HG03066 (cell line): ENCODE results near the gene BUD13.

ENCODE experiments used
- ATAC-seq: cut with Tn5 transposase; IDR thresholded peaks from one replicate; pipeline ENCODE4 v1.9.1; 2021; ENCODE audit warnings: low read depth; ENCODE audit not compliant: unreplicated experiment

Gene BUD13

DNA sequence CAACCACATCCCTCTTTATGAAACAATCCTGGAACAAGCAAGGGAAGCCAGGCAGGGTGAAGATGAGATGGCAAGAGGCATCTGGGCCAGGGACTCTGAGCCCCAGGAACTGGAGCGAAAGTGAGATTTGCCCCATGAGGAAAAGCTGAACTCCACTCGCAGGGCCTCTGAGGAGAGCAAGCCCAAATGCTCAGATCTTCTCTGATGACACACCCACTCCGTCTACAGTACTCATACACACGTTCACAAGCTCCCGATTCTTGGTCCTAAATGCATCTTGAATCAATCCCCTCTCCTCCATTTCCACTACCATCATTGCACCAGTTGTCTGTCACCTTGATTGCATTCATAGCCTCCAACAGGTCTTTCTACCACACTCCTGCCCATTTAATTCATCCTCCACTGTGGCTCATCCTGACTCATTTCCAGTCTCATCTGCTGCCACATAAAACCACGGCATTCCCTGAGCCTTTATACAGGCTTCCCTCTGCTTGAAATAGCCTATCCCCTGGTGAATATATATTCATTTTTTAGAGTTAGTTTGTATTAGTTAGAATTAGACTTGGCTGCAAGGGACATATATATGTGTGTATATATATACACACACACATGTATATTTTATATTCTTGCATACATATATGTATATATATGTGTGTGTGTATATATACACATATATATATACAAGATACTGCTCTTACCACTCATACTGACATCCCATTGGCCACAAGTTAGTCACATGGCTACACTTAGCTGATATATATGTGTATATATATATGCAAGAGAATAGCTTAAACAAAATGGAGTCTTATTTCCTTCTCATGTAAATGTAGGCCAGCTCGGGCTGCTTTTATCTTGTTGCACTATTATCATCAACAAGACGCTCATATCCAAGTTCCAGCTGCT lies 20.3 kb upstream of the BUD13 start:
- no peak for ATAC-seq

GRCh38 chr11:116792144-116792868 lies 19.5 kb upstream of the BUD13 start:
- no peak for ATAC-seq

DNA sequence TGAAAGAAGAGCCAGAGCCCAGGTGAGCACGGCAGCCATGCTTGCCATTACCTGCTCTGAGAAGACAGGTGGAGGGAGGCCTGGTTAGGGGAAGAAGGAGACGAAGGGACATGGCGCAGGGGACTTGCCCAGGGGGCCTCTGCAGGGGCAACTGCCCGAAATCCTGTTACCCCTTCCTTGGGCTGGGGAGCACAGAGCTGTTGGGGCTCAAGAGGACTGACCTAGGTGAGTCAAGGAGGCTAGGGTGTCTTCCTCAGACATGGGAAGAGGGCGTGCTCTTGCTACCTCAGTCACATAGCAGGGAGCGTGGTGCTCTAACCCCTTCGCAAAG lies 19.0 kb upstream of the BUD13 start, which contains the start of gene APOA5:
TSS of gene APOA5 (minus strand) at position 67 of the 331 bp plus-strand sequence. CDS start at position 48, 19 bp downstream.
- ATAC-seq = no peak

GRCh38 chr11:116791002-116791812 lies 18.4 kb upstream of the BUD13 start:
- no peak for ATAC-seq

DNA sequence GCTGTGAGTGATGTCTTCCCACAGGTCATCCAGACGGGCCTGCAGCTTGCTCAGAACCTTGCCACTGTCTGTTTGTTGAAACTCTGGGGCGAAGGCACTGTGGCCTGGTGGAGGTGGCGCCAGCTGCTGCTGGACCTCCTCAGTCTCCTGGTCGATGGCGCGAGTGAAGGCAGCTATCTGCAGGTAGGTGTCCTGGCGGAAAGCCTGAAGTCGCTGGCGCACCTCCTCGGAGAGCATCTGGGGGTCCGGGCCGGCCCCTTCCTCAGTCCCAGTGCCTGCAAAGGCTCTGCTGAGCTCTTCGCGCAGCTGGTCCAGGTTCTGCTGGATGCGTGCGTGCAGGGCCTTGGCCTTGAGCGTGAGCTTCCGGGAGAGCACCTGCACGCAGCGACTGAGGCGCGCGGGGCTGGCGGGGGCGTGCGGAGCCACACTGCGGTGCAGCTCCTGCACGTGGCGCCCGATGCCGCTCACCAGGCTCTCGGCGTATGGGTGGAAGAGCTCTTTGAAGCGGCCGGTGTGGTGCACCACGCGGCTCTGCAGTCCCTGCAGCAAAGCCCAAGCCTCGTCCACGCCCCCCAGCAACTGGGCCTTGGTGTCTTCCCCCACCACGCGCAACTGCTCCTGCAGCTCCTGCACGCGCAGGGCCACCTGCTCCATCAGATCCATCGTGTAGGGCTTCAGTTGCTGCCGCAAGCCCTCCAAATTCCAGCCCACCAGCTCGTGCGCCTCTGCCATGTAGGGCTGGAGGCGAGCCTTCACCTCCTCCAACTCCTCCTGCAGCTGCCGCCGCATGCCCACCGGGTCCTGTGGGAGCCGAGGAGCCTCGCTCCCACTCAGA lies 17.6 kb upstream of the BUD13 start:
- no peak for ATAC-seq

DNA sequence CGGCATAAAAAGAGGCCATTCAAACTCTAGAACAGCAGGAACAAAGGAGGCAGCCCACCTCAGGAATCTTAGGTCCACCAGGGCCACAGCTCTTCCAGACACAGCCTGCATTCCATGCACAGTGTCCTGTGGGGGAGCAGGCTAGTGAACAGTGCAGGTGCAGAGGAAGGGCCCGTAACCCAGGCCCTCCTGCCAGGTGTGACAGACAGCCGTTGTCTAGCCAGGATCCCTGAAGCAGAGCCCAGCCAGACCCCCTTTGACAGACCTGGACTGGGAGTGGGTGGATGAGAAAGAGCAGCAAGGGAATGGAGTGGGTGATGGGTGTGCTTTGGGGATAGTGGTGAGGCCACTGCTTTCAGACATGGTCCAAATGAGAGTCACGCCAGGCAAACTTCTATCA lies 16.2 kb upstream of the BUD13 start:
- no peak for ATAC-seq

DNA sequence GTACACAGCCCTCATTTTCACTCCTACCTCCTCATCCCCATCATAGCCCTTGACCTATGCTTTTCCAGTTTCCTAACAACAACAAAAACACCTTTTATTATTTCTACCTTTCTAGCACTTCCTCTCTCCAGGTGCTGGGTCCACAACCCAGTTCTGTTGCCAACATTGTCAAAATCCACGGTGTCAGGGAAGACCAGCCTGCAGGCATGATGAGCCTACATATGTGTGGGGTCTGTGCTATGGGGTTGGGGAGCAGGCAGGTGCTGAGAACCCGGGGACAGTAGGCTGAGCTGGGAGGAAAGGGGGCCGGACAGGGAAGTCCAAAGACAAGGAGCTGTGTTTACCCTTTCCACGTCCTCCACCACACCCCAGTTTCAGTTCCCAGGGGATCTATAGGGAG lies 15.7 kb upstream of the BUD13 start:
- ATAC-seq = no peak

- ATAC-seq = peak; percentile 76
Observed at GRCh38 chr11:116787786-116788486, 15.1 kb upstream of the BUD13 start, which contains the start of gene ZPR1. TSS of gene ZPR1 (minus strand) at chr11:116788023. CDS start at chr11:116787990, 33 bp downstream.

DNA sequence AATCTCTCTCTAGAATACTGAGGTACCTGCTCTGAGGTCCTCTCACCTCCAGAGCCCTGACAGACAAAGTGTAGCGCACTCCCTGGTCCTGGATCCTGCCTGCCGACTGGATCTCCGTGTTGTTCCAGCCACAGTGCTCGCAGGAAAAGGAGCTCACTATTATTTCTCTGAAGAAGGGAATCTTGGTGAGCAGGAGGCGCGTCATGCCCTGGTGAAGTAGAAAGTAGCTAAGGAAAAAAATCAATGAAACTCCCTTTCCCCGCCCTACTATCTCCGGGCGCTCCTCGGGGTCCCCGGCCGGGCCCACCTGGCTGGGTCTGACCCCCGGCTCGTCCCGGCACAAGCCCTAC lies 14.6 kb upstream of the BUD13 start:
- no peak for ATAC-seq

DNA sequence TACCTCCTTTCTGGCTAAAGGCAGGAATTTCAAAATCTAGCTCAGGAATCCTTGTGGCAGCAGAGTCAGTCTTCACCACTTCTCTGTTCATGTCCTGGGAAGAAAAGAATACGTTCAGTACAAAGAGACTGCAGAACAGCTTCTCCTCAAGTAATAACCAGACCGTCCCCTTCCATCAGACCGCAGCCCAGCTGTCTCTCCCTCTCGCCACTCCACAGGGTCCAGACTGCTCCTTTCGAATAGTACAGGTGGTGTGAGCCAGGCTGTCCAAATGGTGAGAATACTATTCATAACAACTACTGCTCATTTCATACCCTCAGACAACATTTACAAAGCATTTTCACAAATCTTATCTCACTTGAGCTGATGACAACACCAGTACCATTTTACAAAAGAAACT lies 14.2 kb upstream of the BUD13 start:
- no peak for ATAC-seq

DNA sequence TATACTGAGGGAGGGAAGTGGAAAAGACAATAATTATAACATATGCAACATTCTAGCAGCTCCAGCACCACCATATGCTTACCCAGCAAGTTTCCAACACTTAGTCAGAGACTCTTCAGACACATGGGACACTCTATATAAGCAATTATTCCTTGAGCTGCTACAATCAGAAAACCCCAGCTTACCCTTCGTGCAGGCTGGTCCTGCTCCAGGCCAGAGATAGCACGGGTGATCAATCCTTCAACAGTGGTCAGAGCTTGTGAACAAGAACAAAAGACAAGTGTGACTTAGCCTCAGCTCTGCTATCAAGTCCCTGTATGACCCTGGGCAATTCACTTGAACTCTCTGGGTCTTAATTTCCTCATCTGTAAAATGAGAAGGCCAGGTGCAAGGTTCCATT lies 13.5 kb upstream of the BUD13 start:
- ATAC-seq = no peak

GRCh38 chr11:116782728-116783127 lies 9.9 kb upstream of the BUD13 start:
- ATAC-seq = no peak

DNA sequence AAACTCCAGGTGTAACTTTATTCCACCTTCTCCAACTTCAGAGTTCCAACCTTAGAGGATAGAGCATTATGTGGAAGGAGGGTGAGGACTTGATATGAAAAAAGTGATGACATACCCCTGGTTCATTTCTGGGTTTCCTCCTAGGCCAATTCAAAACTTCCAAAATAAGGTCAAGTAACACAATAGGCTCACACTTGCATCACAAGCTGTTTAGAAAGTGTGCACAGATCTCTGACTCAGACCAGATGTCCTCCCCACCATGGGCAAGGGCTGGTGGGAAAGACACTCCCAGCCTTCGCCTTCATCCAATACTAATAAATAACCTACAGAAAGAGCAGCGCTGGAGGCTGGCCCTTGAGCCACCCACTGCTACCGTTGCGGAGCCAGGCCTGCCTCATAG lies 5.8 kb upstream of the BUD13 start:
- ATAC-seq = no peak

- no peak for ATAC-seq
Observed at GRCh38 chr11:116777056-116777455, 4.3 kb upstream of the BUD13 start.

DNA sequence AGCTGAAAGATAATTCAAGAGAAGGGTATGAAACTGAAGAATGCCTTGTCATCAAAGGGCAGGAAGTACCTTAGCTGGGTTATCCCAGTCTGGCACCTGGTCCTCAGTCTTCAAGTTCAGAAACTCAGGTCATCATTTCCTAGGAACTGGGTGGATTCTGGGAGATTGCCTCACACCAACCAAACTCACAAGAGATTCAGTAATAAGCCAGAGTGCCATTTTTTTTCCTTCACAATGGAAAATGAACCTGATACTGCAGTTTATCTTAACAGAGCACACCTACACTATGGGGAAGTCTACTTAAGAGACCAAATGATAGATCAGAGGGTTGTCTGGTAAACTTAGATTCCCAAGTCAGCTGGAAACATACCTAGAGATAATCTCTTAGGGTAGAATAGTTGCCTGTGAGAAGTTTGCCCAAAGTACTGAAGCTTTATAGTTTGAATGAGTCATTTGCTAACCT lies 3.8 kb upstream of the BUD13 start:
- ATAC-seq = no peak

GRCh38 chr11:116775975-116776374 lies 3.2 kb upstream of the BUD13 start:
- ATAC-seq = no peak

DNA sequence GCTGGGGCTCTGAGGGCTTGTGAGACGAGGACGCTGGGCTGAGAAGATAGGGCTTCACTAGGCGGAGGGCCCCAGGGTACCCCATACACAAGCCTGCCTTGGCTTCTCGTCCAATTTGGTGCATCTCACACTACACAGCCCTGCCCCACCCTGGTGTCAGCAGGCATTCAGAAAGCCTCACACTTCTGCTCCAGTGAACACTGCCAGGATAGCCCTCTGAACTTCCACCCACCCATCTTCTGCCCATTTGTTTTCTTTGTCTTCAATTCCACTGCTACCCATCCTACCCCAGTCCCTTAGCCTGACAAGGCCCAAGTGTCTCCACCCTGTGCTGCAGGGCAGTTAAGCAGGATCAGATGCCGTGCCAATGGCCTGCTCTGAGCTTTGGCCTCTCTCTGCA lies 1.9 kb upstream of the BUD13 start:
- no peak for ATAC-seq

GRCh38 chr11:116773203-116774097 lies 663 bp upstream of the BUD13 start:
- peak; percentile 38 for ATAC-seq
